Endothelial cell of umbilical vein (primary cell): ENCODE results near the gene UROD. TPM values are rescaled to one million over a fixed set of nuclear protein-coding genes. Genes with fewer than 3 reads are reported as not detected.

ENCODE experiments used
- BruUV-seq: library from RNA; stranded (reverse); fragments of 400-500 nt; replicated peaks from 2 replicates; lab custom pipeline; 2021; lab: Mats Ljungman, UMichigan
- CTCF ChIA-PET: fragments of 300-600, 350-600 bp; sonication (Branson Sonifier 250); formaldehyde crosslinking; loops from one replicate; lab custom pipeline; 2021; ENCODE audit warnings: antibody characterized with exemption, inconsistent platforms; lab: Charles Lee
- POLR2A ChIA-PET: fragments of 300-600, 350-600 bp; sonication (Branson Sonifier 250); formaldehyde crosslinking; loops from one replicate; lab custom pipeline; 2021; ENCODE audit warnings: antibody characterized with exemption, inconsistent platforms; lab: Charles Lee
- DNase-seq: peaks from one replicate; pipeline ENCODE4 v3.0.0-alpha.2; 2011; ENCODE audit warnings: low read depth, low spot score
- FAIRE-seq: peaks from 2 replicates; lab custom pipeline; 2011; peaks lifted over from hg19 to GRCh38; lab: Jason Lieb, UNC
- H2AFZ ChIP-seq: 2 replicates; pipeline ENCODE4 v1.6.0; 2012; ENCODE audit warnings: low read depth, low read length, control low read depth, inconsistent platforms
- H3K27ac ChIP-seq: 2 replicates; pipeline ENCODE4 v1.5.1; 2011; ENCODE audit warnings: low read depth, mild to moderate bottlenecking, control low read depth, low read length, moderate library complexity; ENCODE audit not compliant: insufficient read depth
- H3K27me3 ChIP-seq, 2 experiments: 2 replicates each; pipeline versions ENCODE4 v1.6.0 to v1.6.1; 2011; ENCODE audit warnings: low read length in 2 of 2, mixed read lengths in 1 of 2; ENCODE audit not compliant: control insufficient read depth in 2 of 2, insufficient read depth in 2 of 2
- H3K36me3 ChIP-seq, 2 experiments: 2 replicates in 1 of 2; 3 replicates in 1 of 2; pipeline ENCODE4 v1.5.1; 2011; ENCODE audit warnings: low read length in 2 of 2, mild to moderate bottlenecking in 1 of 2, moderate library complexity in 1 of 2; ENCODE audit not compliant: control insufficient read depth in 2 of 2, insufficient read depth in 2 of 2; ENCODE audit errors: extremely low read depth in 1 of 2
- H3K4me1 ChIP-seq: 3 replicates; pipeline ENCODE4 v1.5.1; 2011; ENCODE audit warnings: mild to moderate bottlenecking, low read length; ENCODE audit not compliant: control insufficient read depth, insufficient read depth; ENCODE audit errors: extremely low read depth
- H3K4me2 ChIP-seq: 2 replicates; pipeline ENCODE4 v1.6.1; 2011; ENCODE audit warnings: low read length, control low read depth, mixed read lengths; ENCODE audit not compliant: insufficient read depth
- H3K4me3 ChIP-seq, 3 experiments: fragments of 200-600 bp in 1 of 3; sonication (generic), shearing (Covaris generic) in 1 of 3; replicated peaks in 1 of 3; 2 replicates each; pipeline ENCODE4 v1.5.1; 2011 to 2016; ENCODE audit warnings: control low read depth in 3 of 3, low read length in 3 of 3, mild to moderate bottlenecking in 2 of 3, inconsistent platforms in 1 of 3, low read depth in 1 of 3, moderate library complexity in 1 of 3; ENCODE audit not compliant: insufficient read depth in 1 of 3
- H3K79me2 ChIP-seq: 2 replicates; pipeline ENCODE4 v1.6.0; 2012; ENCODE audit warnings: low read length, inconsistent platforms; ENCODE audit not compliant: control insufficient read depth, insufficient read depth
- H3K9ac ChIP-seq: replicated peaks from 2 replicates; pipeline ENCODE3; 2011; ENCODE audit warnings: low read length, control low read depth; ENCODE audit not compliant: insufficient read depth; ENCODE audit errors: extremely low read depth
- H3K9me1 ChIP-seq: replicated peaks from 3 replicates; pipeline ENCODE4 v1.6.0; 2011; ENCODE audit warnings: mild to moderate bottlenecking, low read length; ENCODE audit not compliant: control insufficient read depth, insufficient read depth; ENCODE audit errors: extremely low read depth
- H3K9me3 ChIP-seq: replicated peaks from 2 replicates; pipeline ENCODE4 v1.5.1; 2012; ENCODE audit warnings: low read length, inconsistent platforms; ENCODE audit not compliant: control insufficient read depth, insufficient read depth
- H4K20me1 ChIP-seq: replicated peaks from 2 replicates; pipeline ENCODE3; 2011; ENCODE audit warnings: mild to moderate bottlenecking, low read length; ENCODE audit not compliant: control insufficient read depth, insufficient read depth; ENCODE audit errors: extremely low read depth
- EZH2 ChIP-seq: IDR thresholded peaks from 2 replicates; pipeline ENCODE4 v1.6.1; 2012; ENCODE audit warnings: borderline replicate concordance, low read depth, mild to moderate bottlenecking, moderate library complexity, low read length, inconsistent platforms; ENCODE audit not compliant: severe bottlenecking
- FOS ChIP-seq: IDR thresholded peaks from 2 replicates; pipeline ENCODE4 v1.6.1; 2011; ENCODE audit warnings: mild to moderate bottlenecking, low read length, moderate library complexity, borderline replicate concordance; ENCODE audit not compliant: insufficient read depth
- GATA2 ChIP-seq: IDR thresholded peaks from 2 replicates; pipeline ENCODE4 v1.7.0; 2011; ENCODE audit warnings: low read depth, mild to moderate bottlenecking, moderate library complexity, mixed read lengths, low read length; ENCODE audit not compliant: insufficient read length, insufficient read depth
- JUN ChIP-seq: IDR thresholded peaks from 2 replicates; pipeline ENCODE4 v1.6.1; 2011; ENCODE audit warnings: borderline replicate concordance, low read depth; ENCODE audit not compliant: insufficient read length, insufficient read depth
- MAX ChIP-seq: IDR thresholded peaks from 2 replicates; pipeline ENCODE4 v1.6.1; 2011; ENCODE audit not compliant: insufficient read depth, insufficient read length
- MYC ChIP-seq: IDR thresholded peaks from one replicate; pipeline ENCODE4 v1.6.1; 2011; ENCODE audit warnings: mild to moderate bottlenecking, low read depth, low read length
- POLR2A ChIP-seq: IDR thresholded peaks from 2 replicates; pipeline ENCODE4 v1.6.1; 2012; ENCODE audit warnings: low read depth, mild to moderate bottlenecking, control low read depth, low read length
- POLR2AphosphoS5 ChIP-seq: IDR thresholded peaks from 2 replicates; pipeline ENCODE4 v1.6.1; 2012; ENCODE audit warnings: low read depth, mild to moderate bottlenecking, control low read depth, low read length, moderate library complexity; ENCODE audit not compliant: insufficient read depth
- dilution Hi-C: fragments of 300-500 bp; cut with MboI; formaldehyde crosslinking; loops from one replicate; pipeline ENCODE4 v1.15.0; 2019; ENCODE audit warnings: low sequenced_read_pairs; ENCODE audit not compliant: extremely low pct_ligation_motif_present
- intact Hi-C: fragments of 100-400 bp; cut with micrococcal nuclease; formaldehyde crosslinking; loops from one replicate; pipeline ENCODE4 v1.10.0; 2022
- polyA plus RNA-seq, 4 experiments: library from polyadenylated mRNA; depleted of rRNA in 3 of 4; stranded (reverse) in 3 of 4; unstranded in 1 of 4; fragments of >200 nt; gene quantifications; 2 replicates each; pipeline versions ENCODE4 v1.2.1 to v1.2.3, GENCODE V29; 2011 to 2012; ENCODE audit warnings: missing spikeins in 1 of 4
- total RNA-seq: library from RNA; stranded (reverse); gene quantifications from 2 replicates; pipeline ENCODE4 v1.2.3, GENCODE V29; 2021
- TF ChIP-seq, protein P1 (sequence below), 2 donors: IDR thresholded peaks; 1 replicate in 1 of 2; 2 replicates in 1 of 2; pipeline ENCODE4 v1.5.1; 2011; ENCODE audit warnings: low read length in 2 of 2, mild to moderate bottlenecking in 2 of 2, moderate library complexity in 2 of 2, control low read depth in 1 of 2, inconsistent platforms in 1 of 2, low read depth in 1 of 2; ENCODE audit not compliant: insufficient read depth in 1 of 2; ENCODE audit errors: extremely low read depth in 1 of 2

UROD gene
- total and polyA plus RNA-seq, 2 donors (not counting 3 experiments of a cell fraction or from before 2014, with no cell fraction given): 192 to 636 TPM

GRCh38 chr1:45008516-45008915, 3.5 kb upstream of the UROD start:
- no peak overlapping the region for H3K4me2 ChIP-seq
- FAIRE-seq: no peak
- peaks cover 17 to 55% of the 10 kb centered on the region in 2 experiments for H3K36me3 ChIP-seq
- no peak overlapping the region for H3K4me3 ChIP-seq
- CTCF ChIA-PET: no interaction called here
- no peaks in the 10 kb centered on the region for H3K9me3 ChIP-seq
- H3K27ac ChIP-seq: no peak overlapping the region
- peaks cover 22% of the 10 kb centered on the region for H3K79me2 ChIP-seq
- H3K4me1 ChIP-seq: peaks cover 23% of the 10 kb centered on the region
- POLR2A ChIA-PET: no interaction called here
- BruUV-seq: no TSS peak
- no peak overlapping the region for H2AFZ ChIP-seq
- dilution Hi-C loops: no loop called here
- DNase-seq: no peak
- H3K9ac ChIP-seq: no peak overlapping the region
- TF ChIP-seq, protein P1, sequence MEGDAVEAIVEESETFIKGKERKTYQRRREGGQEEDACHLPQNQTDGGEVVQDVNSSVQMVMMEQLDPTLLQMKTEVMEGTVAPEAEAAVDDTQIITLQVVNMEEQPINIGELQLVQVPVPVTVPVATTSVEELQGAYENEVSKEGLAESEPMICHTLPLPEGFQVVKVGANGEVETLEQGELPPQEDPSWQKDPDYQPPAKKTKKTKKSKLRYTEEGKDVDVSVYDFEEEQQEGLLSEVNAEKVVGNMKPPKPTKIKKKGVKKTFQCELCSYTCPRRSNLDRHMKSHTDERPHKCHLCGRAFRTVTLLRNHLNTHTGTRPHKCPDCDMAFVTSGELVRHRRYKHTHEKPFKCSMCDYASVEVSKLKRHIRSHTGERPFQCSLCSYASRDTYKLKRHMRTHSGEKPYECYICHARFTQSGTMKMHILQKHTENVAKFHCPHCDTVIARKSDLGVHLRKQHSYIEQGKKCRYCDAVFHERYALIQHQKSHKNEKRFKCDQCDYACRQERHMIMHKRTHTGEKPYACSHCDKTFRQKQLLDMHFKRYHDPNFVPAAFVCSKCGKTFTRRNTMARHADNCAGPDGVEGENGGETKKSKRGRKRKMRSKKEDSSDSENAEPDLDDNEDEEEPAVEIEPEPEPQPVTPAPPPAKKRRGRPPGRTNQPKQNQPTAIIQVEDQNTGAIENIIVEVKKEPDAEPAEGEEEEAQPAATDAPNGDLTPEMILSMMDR (IDR thresholded peaks at IDR 0.05; ENCODE audit: extremely low read depth in 1 of 2, insufficient read depth in 1 of 2, low read depth in 1 of 2, low read length in 2 of 2): no peak
- TF ChIP-seq FOS: no peak
- no peak for TF ChIP-seq MAX
- TF ChIP-seq JUN: no peak
- no peak for TF ChIP-seq GATA2
- TF ChIP-seq EZH2: no peak
- no peak for TF ChIP-seq MYC
- TF ChIP-seq POLR2A: no peak
- TF ChIP-seq POLR2AphosphoS5: no peak
- H4K20me1 ChIP-seq: no peaks in the 10 kb centered on the region
- no peaks in the 10 kb centered on the region for H3K9me1 ChIP-seq
- intact Hi-C loops: no loop called here
- no peaks in the 10 kb centered on the region for H3K27me3 ChIP-seq
